Occipital lobe (tissue), 1 donor: ENCODE data around the gene OR10K1. TPM values are rescaled to one million over a fixed set of nuclear protein-coding genes. Genes with fewer than 3 reads are reported as not detected.

ENCODE experiments used
- total RNA-seq: library from RNA; depleted of rRNA; stranded (reverse); fragments of >200 nt; gene quantifications from one replicate; pipeline ENCODE4 v1.2.3, GENCODE V29; 2014

Gene OR10K1
- total RNA-seq, 1 donor from 2014 or later: not detected

Other genes with a start within 250 kb of the OR10K1 start
- gene CD1A, start 207.4 kb upstream of the OR10K1 start, total RNA-seq: not detected
- not detected for gene CD1C, start 171.9 kb upstream of the OR10K1 start, total RNA-seq
- not detected for gene CD1B, start 130.3 kb upstream of the OR10K1 start, total RNA-seq
- gene CD1E, start 107.9 kb upstream of the OR10K1 start, total RNA-seq: not detected
- not detected for gene OR10T2, start 62.4 kb upstream of the OR10K1 start, total RNA-seq
- gene OR10K2, start 35.6 kb upstream of the OR10K1 start, total RNA-seq: not detected
- gene OR10R2, start 10.4 kb downstream of the OR10K1 start, total RNA-seq: not detected
- not detected for gene OR6Y1, start 92.6 kb downstream of the OR10K1 start, total RNA-seq
- not detected for gene OR6P1, start 108.7 kb downstream of the OR10K1 start, total RNA-seq
- gene OR10X1, start 118.1 kb downstream of the OR10K1 start, total RNA-seq: not detected
- not detected for gene OR10Z1, start 143.4 kb downstream of the OR10K1 start, total RNA-seq
- gene SPTA1, start 224.9 kb downstream of the OR10K1 start, total RNA-seq: 0.94 TPM
- gene OR6K2, start 238.8 kb downstream of the OR10K1 start, total RNA-seq: not detected